GM12801 (cell line): ENCODE results near the gene OR4K1.

Experiments used
- CTCF ChIP-seq: IDR thresholded peaks from one replicate; pipeline ENCODE4 v1.5.1; 2011; ENCODE audit warnings: control low read depth; ENCODE audit not compliant: insufficient read length; ENCODE audit errors: extremely low read depth

The OR4K1 gene

GRCh38 chr14:19917955-19918518 lies 12.7 kb upstream of the OR4K1 start:
- TF ChIP-seq CTCF, result no peak

- no peak for TF ChIP-seq CTCF
Measured at GRCh38 chr14:19918553-19919264, 12.0 kb upstream of the OR4K1 start.

GRCh38 chr14:19920021-19920657 lies 10.6 kb upstream of the OR4K1 start, which contains the start of gene OR4K5:
TSS of gene OR4K5 (plus strand) at chr14:19920607. CDS start at chr14:19920607, 0 bp downstream.
- no peak for TF ChIP-seq CTCF

- TF ChIP-seq CTCF, result no peak
Measured at GRCh38 chr14:19941668-19942067, 11.0 kb downstream of the OR4K1 start.

- TF ChIP-seq CTCF, result no peak
Measured at GRCh38 chr14:19947413-19948090, 16.8 kb downstream of the OR4K1 start.

- no peak for TF ChIP-seq CTCF
Measured at GRCh38 chr14:19949218-19949617, 18.5 kb downstream of the OR4K1 start.

- no peak for TF ChIP-seq CTCF
Measured at GRCh38 chr14:19974844-19975243, 44.1 kb downstream of the OR4K1 start.
